ENCODE data around the gene PGM1. TPM values are rescaled to one million over a fixed set of nuclear protein-coding genes. Genes with fewer than 3 reads are reported as not detected.

Gene PGM1
- total RNA-seq (2022; extraction: Qiagen RNA extraction; ENCODE audit: low read depth) = 34.1 to 39.2 TPM (median 38.7 TPM) in 5 replicates

GRCh38 chr1:63593303-63593885 lies at the start of gene PGM1:
TSS of gene PGM1 (plus strand) at chr1:63593411. CDS start at chr1:63593489, 78 bp downstream.

Other genes starting within 250 kb of the PGM1 start
- gene ALG6, start 225.8 kb upstream of the PGM1 start, total RNA-seq (2022; extraction: Qiagen RNA extraction; ENCODE audit: low read depth) = 5.8 to 6.8 TPM (median 6.5 TPM) in 5 replicates
- 21.3 to 29.7 TPM (median 25.0 TPM) in 5 replicates for gene ITGB3BP, start 70.2 kb upstream of the PGM1 start, total RNA-seq (2022; extraction: Qiagen RNA extraction; ENCODE audit: low read depth)
- gene EFCAB7, start 69.9 kb upstream of the PGM1 start, total RNA-seq (2022; extraction: Qiagen RNA extraction; ENCODE audit: low read depth) = 2.3 to 4.0 TPM (median 3.4 TPM) in 5 replicates
- gene ROR1, start 180.6 kb downstream of the PGM1 start, total RNA-seq (2022; extraction: Qiagen RNA extraction; ENCODE audit: low read depth) = 11.1 to 13.7 TPM (median 11.6 TPM) in 5 replicates